Stimulated activated CD4-positive, alpha-beta T cell treated with anti-CD3 and anti-CD28 coated beads, Interleukin-12 subunit alpha, Interleukin-12 subunit beta, amount 100 ng/mL, for 4 hours (primary cell): Measurements from ENCODE around the gene SCYL3.
"Not testable (repeated sequence)": the region's sequence is repeated elsewhere in the genome, so short reads cannot be mapped to it uniquely, and the experiment has no call there.

Experiments used
- DNase-seq: peaks from one replicate; pipeline ENCODE4 v3.0.0-alpha.2; 2020

Gene SCYL3

DNA sequence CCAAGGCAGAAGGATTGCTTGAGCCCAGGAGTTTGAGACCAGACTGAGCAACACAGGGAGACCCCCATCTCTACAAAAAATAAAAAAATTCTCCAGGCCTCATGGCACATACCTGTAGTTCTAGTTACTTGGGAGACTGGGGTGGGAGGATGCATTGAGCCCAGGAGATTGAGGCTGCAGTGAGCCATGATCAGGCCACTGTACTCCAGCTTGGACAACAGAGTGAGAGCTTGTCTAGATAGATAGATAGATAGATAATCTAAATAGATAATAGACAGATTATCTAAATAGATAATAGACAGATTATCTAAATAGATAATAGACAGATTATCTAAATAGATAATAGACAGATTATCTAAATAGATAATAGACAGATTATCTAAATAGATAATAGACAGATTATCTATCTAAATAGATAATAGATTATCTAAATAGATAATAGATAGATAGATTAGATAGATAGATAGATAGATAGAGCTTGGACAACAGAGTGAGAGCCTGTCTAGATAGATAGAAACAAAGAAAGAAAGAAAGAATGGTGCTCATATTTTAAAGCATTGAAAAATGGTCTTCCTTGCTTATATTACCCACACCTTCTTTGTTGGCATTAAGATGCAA is 82.2 kb downstream of the SCYL3 start:
- not testable (repeated sequence) for DNase-seq

DNA sequence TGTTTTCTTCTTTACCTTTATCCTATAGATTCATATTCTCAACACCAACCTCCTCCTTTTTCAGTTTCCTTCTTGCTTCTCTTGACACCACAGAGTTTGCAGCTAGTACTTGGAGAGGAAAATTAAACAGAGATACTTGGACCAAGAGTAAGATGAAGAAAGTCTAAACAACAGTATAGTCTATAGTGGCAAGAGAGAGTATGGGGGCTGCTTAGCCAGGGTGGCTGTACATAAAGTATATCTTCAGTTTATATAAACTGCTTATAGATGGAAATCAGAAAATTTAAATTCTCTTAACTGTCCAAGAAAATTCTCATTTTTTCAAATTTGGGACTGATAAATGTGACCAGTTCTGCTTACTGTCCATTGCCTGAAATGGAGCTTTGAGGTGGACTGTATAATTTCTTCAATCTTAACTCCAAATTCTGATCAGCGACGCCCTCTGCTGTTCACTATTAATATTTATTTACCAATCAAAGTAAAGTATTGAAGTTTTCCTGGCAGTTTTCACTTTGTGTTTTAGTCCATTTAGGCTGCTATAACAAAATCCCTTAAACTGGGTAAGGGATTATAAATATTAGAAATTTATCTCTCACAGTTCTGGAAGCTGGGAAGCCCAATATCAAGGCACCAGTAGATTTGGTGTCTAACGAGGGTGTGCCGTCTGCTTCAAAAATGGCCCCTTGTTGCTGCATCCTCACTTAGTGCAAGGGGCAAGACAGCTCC is 84.2 kb downstream of the SCYL3 start:
- DNase-seq: peak; percentile 15

- no peak for DNase-seq
Observed at GRCh38 chr1:169804941-169805340, 88.8 kb downstream of the SCYL3 start.

- no peak for DNase-seq
Observed at GRCh38 chr1:169802888-169803287, 90.8 kb downstream of the SCYL3 start.
